KMS-11 (cell line): ENCODE measurements around the gene KIF16B.

ENCODE experiments used
- H2AFZ ChIP-seq: fragments of 200-600 bp; sonication (generic); 2 replicates; pipeline ENCODE4 v1.6.1; 2016; ENCODE audit warnings: antibody characterized with exemption, mixed run types, low read depth
- H3K27ac ChIP-seq: fragments of 200-600 bp; sonication (generic); 2 replicates; pipeline ENCODE4 v1.6.1; 2016; ENCODE audit warnings: mild to moderate bottlenecking, mixed run types
- H3K27me3 ChIP-seq: fragments of 200-600 bp; sonication (generic); 2 replicates; pipeline ENCODE4 v1.6.1; 2017; ENCODE audit warnings: mild to moderate bottlenecking, low read depth, mixed run types, moderate library complexity; ENCODE audit not compliant: insufficient read depth
- H3K36me3 ChIP-seq: fragments of 200-600 bp; sonication (generic); 2 replicates; pipeline ENCODE4 v1.6.1; 2017; ENCODE audit warnings: mild to moderate bottlenecking, mixed run types; ENCODE audit not compliant: insufficient read depth
- H3K4me1 ChIP-seq: fragments of 200-600 bp; sonication (generic); 2 replicates; pipeline ENCODE4 v1.6.1; 2016; ENCODE audit warnings: mild to moderate bottlenecking, low read depth, mixed run types; ENCODE audit not compliant: poor library complexity, severe bottlenecking
- H3K4me2 ChIP-seq: fragments of 200-600 bp; sonication (generic); 2 replicates; pipeline ENCODE4 v1.7.0; 2016; ENCODE audit warnings: mild to moderate bottlenecking, mixed run types
- H3K4me3 ChIP-seq: fragments of 200-600 bp; sonication (generic); IDR thresholded peaks from 2 replicates; pipeline ENCODE4 v1.6.1; 2017; ENCODE audit warnings: low read depth, low read length, mixed read lengths; ENCODE audit not compliant: insufficient read depth
- H3K79me2 ChIP-seq: fragments of 200-600 bp; sonication (generic); 2 replicates; pipeline ENCODE4 v1.6.1; 2016; ENCODE audit warnings: low read depth, mixed run types; ENCODE audit not compliant: insufficient read depth
- H3K9ac ChIP-seq: fragments of 200-600 bp; sonication (generic); 2 replicates; pipeline ENCODE4 v1.6.1; 2016; ENCODE audit warnings: mild to moderate bottlenecking, mixed run types
- H4K20me1 ChIP-seq: fragments of 200-600 bp; sonication (generic); 2 replicates; pipeline ENCODE4 v1.6.1; 2016; ENCODE audit warnings: mild to moderate bottlenecking, mixed run types; ENCODE audit not compliant: insufficient read depth
- TF ChIP-seq, protein P1 (sequence below): fragments of 200-600 bp; sonication (generic); conservative IDR thresholded peaks from 2 replicates; pipeline ENCODE4 v1.6.1; 2017; ENCODE audit warnings: low read depth, mild to moderate bottlenecking, antibody characterized with exemption, low read length, moderate library complexity, mixed read lengths

The KIF16B gene

DNA sequence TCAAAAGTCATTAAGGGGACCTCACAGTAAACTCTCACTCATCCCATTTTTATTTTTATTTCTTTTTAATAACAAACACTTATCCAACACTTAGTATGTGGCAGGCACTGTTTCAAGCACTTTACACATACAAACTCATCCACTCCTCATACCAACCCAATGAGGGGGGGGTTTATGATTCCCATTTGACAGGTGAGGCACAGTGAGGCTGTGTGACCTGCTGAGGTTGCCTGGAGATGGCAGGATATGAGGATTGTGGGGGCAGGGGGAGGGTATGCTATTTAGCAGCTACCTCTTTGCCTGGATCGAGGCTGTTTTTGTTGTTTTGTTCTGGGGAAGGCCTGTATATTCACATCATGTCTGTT lies 219.8 kb downstream of the KIF16B start:
- Histone ChIP-seq H3K27ac (no peak overlapping the region), H3K9ac (no peak overlapping the region), H3K36me3 (no peaks in the 10 kb centered on the region), H3K4me3 (no peak overlapping the region), H2AFZ (no peak overlapping the region), H3K4me2 (no peak overlapping the region), H3K4me1 (no peaks in the 10 kb centered on the region), H3K79me2 (no peaks in the 10 kb centered on the region), H3K27me3 (no peaks in the 10 kb centered on the region), H4K20me1 (no peaks in the 10 kb centered on the region)
- TF ChIP-seq, protein P1, sequence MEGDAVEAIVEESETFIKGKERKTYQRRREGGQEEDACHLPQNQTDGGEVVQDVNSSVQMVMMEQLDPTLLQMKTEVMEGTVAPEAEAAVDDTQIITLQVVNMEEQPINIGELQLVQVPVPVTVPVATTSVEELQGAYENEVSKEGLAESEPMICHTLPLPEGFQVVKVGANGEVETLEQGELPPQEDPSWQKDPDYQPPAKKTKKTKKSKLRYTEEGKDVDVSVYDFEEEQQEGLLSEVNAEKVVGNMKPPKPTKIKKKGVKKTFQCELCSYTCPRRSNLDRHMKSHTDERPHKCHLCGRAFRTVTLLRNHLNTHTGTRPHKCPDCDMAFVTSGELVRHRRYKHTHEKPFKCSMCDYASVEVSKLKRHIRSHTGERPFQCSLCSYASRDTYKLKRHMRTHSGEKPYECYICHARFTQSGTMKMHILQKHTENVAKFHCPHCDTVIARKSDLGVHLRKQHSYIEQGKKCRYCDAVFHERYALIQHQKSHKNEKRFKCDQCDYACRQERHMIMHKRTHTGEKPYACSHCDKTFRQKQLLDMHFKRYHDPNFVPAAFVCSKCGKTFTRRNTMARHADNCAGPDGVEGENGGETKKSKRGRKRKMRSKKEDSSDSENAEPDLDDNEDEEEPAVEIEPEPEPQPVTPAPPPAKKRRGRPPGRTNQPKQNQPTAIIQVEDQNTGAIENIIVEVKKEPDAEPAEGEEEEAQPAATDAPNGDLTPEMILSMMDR = no peak

DNA sequence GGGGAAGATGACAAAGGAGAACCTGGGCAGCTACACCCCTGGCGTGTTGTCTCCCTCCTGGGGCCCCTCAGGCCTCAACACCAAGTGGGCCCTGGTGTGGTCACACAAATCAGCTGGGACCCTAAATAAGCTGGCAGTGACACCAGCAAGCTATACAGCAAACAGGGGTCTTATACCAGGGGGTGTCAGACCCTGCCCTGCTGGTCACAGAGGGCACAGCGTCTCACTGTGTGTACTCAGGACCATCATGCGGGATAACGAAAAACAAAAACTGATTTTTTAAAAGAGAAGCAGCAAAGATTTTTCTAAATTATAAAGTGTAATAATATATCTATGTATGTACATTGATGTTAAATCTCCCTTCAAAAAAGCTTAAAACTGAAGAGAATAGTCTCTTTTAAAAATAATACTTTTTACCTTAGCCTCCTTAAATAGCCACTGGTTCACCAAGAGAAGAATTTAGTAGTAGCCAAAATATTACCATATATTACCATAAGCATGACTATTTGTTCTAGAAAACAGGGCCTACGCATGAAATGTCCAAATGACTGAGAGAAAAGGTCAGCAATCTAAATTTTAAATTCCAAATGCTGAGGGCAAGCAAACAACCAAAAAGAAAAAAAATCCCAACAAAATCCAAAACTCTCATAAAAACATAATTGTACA lies 220.4 kb downstream of the KIF16B start:
- TF ChIP-seq, protein P1 = no peak
- no peaks in the 10 kb centered on the region for H3K79me2 ChIP-seq
- H3K27ac ChIP-seq = no peak overlapping the region
- no peak overlapping the region for H3K9ac ChIP-seq
- H3K36me3 ChIP-seq = no peaks in the 10 kb centered on the region
- no peak overlapping the region for H2AFZ ChIP-seq
- no peaks in the 10 kb centered on the region for H4K20me1 ChIP-seq
- H3K4me3 ChIP-seq = no peak overlapping the region
- no peak overlapping the region for H3K4me2 ChIP-seq
- H3K4me1 ChIP-seq = no peaks in the 10 kb centered on the region
- H3K27me3 ChIP-seq = no peaks in the 10 kb centered on the region

DNA sequence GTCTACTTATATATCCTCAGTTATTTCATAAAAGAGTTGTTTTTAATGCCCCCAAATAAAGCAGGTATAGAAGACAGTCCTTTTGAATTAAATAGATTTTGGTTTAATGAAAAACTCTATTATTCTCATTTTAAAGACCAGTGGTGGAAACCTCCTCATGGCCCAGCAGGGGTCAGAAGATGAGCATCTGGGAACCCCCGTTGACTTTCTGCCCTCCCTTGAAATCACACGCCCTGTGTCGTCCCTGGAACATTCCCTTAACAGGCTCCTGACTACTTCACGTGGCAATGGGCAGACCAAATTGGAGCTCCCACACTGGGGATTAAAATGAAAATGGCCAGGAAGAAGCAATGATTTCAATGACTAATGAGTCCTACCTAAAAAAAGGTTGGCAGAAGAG lies 220.9 kb downstream of the KIF16B start:
- Histone ChIP-seq H3K4me3 (no peak overlapping the region), H2AFZ (no peak overlapping the region), H3K4me2 (no peak overlapping the region), H3K36me3 (no peaks in the 10 kb centered on the region), H3K27me3 (no peaks in the 10 kb centered on the region), H4K20me1 (no peaks in the 10 kb centered on the region), H3K27ac (no peak overlapping the region), H3K9ac (no peak overlapping the region), H3K79me2 (no peaks in the 10 kb centered on the region), H3K4me1 (no peaks in the 10 kb centered on the region)
- TF ChIP-seq, protein P1 = no peak

DNA sequence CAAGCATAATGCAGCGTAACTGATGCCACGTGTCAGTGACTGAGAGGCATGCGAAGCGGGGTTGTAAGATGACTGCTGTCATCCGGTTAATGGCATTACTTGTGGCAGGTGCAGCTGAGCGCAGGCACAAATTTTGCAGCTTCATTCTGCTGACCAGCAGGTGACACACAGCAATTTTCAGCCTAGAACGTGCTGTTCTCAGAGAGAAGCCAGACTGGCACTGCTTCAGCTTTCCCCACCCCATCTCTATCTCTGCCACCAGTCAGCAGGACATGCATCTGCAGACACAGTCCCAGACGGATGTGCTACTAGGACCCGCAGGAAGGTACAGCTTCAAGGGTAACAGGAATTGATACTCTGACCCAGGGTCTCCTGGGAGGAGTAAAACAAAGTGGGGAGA lies 221.8 kb downstream of the KIF16B start:
- H3K27ac ChIP-seq = no peak overlapping the region
- no peaks in the 10 kb centered on the region for H3K36me3 ChIP-seq
- H3K27me3 ChIP-seq = no peaks in the 10 kb centered on the region
- no peak overlapping the region for H3K4me2 ChIP-seq
- H3K4me3 ChIP-seq = no peak overlapping the region
- H3K4me1 ChIP-seq = no peaks in the 10 kb centered on the region
- TF ChIP-seq, protein P1 = no peak
- no peak overlapping the region for H3K9ac ChIP-seq
- H2AFZ ChIP-seq = no peak overlapping the region
- no peaks in the 10 kb centered on the region for H3K79me2 ChIP-seq
- H4K20me1 ChIP-seq = no peaks in the 10 kb centered on the region
